ENCODE data around the gene RNF20.

GRCh38 chr9:101498323-101498722 lies 35.3 kb upstream of the RNF20 start:
- no peak for TF ChIP-seq POLR2AphosphoS5 (IDR thresholded peaks at IDR 0.05; ENCODE audit: borderline replicate concordance, low read depth, low read length)
- TF ChIP-seq EZH2 (IDR thresholded peaks at IDR 0.05): no peak

Data from SK-N-MC (cell line).